Measurements from ENCODE around the gene MT1E.

Gene MT1E

GRCh38 chr16:56604966-56605365 lies 20.6 kb upstream of the MT1E start:
- H3K27ac ChIP-seq, result no peak overlapping the region
- peaks cover 37% of the 10 kb centered on the region for H3K27me3 ChIP-seq
- no peak for TF ChIP-seq CTCF (IDR thresholded peaks at IDR 0.05)
- H3K4me3 ChIP-seq (ENCODE audit: low read depth in 1 of 2, low read length in 1 of 2), result no peak overlapping the region
- H3K36me3 ChIP-seq, result no peaks in the 10 kb centered on the region
- H3K4me1 ChIP-seq (ENCODE audit: control insufficient read depth in 1 of 2, insufficient read depth in 1 of 2, low read depth in 1 of 2, low read length in 1 of 2), result peaks cover 23% of the 10 kb centered on the region in 2 experiments
- no peaks in the 10 kb centered on the region for H3K9me3 ChIP-seq

GRCh38 chr16:56605475-56605874 lies 20.1 kb upstream of the MT1E start:
- no peak overlapping the region for H3K4me3 ChIP-seq (ENCODE audit: low read depth in 1 of 2, low read length in 1 of 2)
- peaks cover 26 to 27% of the 10 kb centered on the region in 2 experiments for H3K4me1 ChIP-seq (ENCODE audit: control insufficient read depth in 1 of 2, insufficient read depth in 1 of 2, low read depth in 1 of 2, low read length in 1 of 2)
- no peaks in the 10 kb centered on the region for H3K36me3 ChIP-seq
- H3K9me3 ChIP-seq, result no peaks in the 10 kb centered on the region
- peaks cover 32% of the 10 kb centered on the region for H3K27me3 ChIP-seq
- no peak for TF ChIP-seq CTCF (IDR thresholded peaks at IDR 0.05)
- no peak overlapping the region for H3K27ac ChIP-seq

- Histone ChIP-seq H3K27me3 (peaks cover 26% of the 10 kb centered on the region), H3K4me3 (ENCODE audit: low read depth in 1 of 2, low read length in 1 of 2) (no peak overlapping the region), H3K9me3 (no peaks in the 10 kb centered on the region), H3K27ac (no peak overlapping the region), H3K4me1 (ENCODE audit: control insufficient read depth in 1 of 2, insufficient read depth in 1 of 2, low read depth in 1 of 2, low read length in 1 of 2) (peaks cover 26 to 27% of the 10 kb centered on the region in 2 experiments), H3K36me3 (no peaks in the 10 kb centered on the region)
- no peak for TF ChIP-seq CTCF (IDR thresholded peaks at IDR 0.05)
These were observed 19.5 kb upstream of the MT1E start for GRCh38 chr16:56606071-56606475.

GRCh38 chr16:56606476-56607108 lies 19.0 kb upstream of the MT1E start:
- Histone ChIP-seq H3K27me3 (peaks cover 21% of the 10 kb centered on the region), H3K4me1 (ENCODE audit: control insufficient read depth in 1 of 2, insufficient read depth in 1 of 2, low read depth in 1 of 2, low read length in 1 of 2) (peaks cover 26 to 27% of the 10 kb centered on the region in 2 experiments), H3K27ac (no peak overlapping the region), H3K4me3 (ENCODE audit: low read depth in 1 of 2, low read length in 1 of 2) (no peak overlapping the region), H3K36me3 (no peaks in the 10 kb centered on the region), H3K9me3 (no peaks in the 10 kb centered on the region)
- no peak for TF ChIP-seq CTCF (IDR thresholded peaks at IDR 0.05)

GRCh38 chr16:56607109-56607618 lies 18.4 kb upstream of the MT1E start:
- no peak for TF ChIP-seq CTCF (IDR thresholded peaks at IDR 0.05)
- Histone ChIP-seq H3K4me3 (ENCODE audit: low read depth in 1 of 2, low read length in 1 of 2) (no peak overlapping the region), H3K36me3 (no peaks in the 10 kb centered on the region), H3K9me3 (no peaks in the 10 kb centered on the region), H3K27me3 (peaks cover 15% of the 10 kb centered on the region), H3K4me1 (ENCODE audit: control insufficient read depth in 1 of 2, insufficient read depth in 1 of 2, low read depth in 1 of 2, low read length in 1 of 2) (peaks cover 26 to 27% of the 10 kb centered on the region in 2 experiments), H3K27ac (no peak overlapping the region)

Data from neutrophil (primary cell).